Activated CD8-positive, alpha-beta memory T cell treated with anti-CD3 and anti-CD28 coated beads for 24 hours (primary cell): ENCODE measurements around the gene PLEKHH1.
A peak's percentile ranks its signal among the peaks of the same experiment; 100 is the strongest.
"Not testable (repeated sequence)": the region's sequence is repeated elsewhere in the genome, so short reads cannot be mapped to it uniquely, and the experiment has no call there.

ENCODE experiments used
- DNase-seq: peaks from one replicate; pipeline ENCODE4 v3.0.0-alpha.2; 2020

The PLEKHH1 gene

DNA sequence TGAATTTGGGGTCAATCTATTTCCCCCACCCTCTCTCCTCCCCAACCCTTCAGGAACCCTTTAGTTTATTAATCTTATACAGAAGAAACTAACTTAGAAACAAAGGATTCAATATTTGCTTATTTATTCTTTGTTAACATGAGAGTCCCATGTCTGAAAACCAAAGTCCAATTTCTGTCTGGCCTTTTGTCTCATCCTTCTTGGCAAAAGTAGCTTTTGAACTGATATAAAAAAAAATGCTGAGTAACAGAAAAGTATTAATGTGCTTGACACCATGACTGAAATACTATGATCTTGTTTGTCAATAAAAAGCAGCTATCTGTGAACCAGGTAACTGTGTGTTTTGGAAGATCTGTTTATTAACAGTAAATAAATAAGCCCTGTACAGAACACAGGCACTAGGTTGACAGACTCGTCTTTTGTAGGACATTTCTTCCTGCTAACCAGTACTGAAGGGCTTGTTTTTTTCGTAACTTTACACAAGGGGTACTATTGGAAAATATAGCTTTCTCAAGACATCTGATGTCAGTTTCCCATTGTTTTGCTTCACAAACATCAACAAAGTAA lies 56.2 kb downstream of the PLEKHH1 start:
- DNase-seq = no peak

DNA sequence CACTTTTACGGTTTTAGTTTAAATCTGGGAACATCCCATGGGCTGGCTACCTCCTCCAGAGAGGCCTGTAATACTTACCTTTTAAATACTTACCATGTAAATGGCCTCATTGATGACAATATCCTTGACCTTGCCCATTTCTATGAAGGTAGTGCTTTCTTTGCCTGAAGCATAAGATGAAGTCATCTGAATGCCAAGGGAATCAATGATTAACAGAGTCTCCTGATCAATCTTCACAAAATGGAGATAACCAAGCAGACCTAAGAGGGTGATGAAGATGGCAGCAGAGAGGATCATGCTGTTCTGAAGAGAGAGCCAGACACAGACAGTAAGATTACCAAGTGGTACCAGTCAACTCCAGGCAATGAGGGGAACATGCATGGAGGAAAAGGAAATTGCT lies 60.6 kb downstream of the PLEKHH1 start:
- not testable (repeated sequence) for DNase-seq

DNA sequence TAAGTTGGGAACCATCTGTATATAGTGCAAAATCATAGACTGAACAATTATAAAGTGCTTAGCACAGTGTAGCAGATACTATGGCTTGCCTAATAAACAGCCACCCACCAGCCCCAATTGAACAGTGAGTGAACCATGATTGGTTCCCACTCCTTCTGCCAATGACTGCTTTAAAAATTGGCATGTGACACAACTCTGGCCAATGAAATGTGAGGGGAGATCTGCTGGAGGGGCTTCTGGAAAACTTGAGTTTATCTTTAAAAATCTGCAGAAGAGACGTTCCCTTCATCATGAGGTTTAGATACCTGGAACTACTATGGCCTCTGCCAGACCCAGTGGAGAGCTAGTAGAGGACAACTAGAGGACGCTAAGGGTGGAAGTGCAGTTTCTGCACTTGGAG lies 62.3 kb downstream of the PLEKHH1 start:
- DNase-seq = no peak

DNA sequence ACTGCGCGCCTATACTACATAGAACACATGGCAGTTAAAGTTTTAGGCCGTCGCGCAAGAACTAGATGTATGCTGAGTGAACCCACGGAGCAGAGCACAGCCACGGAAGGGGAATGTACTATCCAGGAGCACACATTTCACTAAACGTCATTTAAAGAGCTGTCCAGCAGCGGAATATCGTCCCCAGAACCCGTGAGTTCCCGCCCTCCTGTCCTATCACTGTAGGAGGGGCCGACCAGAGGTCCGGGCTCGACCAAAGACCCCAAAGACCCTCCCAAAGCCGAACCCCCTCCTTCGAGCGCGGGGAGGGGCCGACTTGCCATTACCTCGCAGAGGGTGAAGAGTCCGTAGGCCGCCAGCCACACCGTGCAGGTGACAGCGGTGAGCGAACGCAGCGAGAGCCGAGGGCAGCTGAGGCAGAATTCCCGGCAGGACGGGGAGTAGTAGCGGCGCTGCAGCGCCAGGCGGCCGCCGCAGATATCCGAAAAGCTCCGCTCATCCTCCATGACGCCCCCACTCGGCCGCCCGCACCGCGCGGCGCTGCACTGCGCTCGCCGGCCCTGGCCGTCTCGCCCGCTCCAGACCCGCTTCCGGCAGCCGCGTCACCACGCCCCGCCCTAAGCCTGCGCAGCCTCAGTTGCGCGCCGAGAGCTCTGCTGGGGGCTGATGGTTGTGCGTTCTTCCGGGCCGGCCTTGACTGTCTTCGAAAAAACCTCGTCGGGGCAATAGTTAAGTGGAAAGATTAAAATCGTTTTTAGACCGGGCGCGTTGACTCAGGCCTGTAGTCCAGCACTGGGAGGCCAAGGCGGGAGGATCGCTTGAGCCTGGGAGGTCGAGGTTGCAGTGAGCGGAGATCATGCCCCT lies 66.8 kb downstream of the PLEKHH1 start, which contains the start of gene PIGH:
PIGH (minus strand) TSS at position 571 of the 864 bp plus-strand sequence; CDS start at position 506, 65 bp downstream.
- DNase-seq = peak; percentile 99

DNA sequence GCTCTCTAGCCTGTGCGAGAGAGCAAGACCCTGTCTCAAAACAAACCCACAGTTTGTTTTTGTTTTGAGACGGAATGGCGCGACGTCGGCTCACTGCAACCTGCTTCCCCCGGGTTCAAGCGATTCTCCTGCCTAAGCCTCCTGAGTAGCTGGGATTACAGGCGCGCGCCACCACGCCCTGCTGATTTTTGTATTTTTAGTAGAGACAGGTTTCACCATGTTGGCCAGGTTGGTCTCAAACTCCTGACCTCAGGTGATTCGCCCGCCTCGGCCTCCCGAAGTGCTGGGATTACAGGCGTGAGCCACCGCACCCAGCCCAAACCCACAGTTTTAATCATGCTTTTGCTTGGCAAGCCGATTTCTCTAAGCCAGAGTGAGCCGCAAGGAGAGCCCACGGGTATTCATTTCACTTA lies 67.5 kb downstream of the PLEKHH1 start:
- DNase-seq = not testable (repeated sequence)

DNA sequence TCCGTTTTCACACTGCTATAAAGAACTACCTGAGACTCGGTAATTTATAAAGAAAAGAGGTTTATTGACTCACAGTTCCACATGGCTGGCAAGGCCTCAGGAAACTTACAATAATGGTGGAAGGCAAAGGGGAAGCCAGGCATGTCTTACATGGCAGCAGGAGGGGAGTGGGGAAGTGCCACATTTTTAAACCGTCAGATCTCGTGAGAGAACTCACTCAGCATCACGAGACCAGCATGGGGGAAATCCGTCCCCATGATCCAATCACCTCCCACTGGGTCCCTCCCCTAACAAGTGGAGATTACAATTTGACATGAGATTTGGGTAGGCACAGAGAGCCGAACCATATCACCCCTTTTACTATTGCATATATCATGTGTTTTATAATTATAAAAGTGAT lies 69.0 kb downstream of the PLEKHH1 start:
- DNase-seq = no peak

DNA sequence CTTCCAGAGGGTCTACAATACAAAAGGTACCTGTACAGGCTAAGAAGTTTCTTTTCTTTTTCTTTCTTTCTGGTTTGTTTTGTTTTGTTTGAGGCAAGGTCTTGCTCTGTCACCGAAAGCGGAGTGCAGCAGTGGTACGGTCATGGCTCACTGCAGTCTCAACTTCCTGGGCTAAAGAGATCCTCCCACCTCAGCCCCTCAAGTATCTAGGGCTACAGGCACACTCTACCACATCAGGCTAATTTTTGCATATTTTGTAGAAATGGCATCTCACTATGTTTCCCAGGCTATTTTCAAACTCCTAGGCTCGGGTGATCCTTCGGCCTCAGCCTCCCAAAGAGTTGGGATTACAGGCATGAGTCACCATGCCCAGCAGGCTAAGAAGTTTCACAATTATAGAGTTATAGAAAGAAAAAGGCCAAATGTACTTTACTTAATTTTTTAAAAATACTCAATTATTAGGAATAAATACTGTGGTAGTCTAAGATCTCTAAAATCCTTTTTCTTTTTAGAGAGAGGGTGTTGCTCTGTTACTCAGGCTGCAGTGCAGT lies 70.0 kb downstream of the PLEKHH1 start:
- DNase-seq = no peak

DNA sequence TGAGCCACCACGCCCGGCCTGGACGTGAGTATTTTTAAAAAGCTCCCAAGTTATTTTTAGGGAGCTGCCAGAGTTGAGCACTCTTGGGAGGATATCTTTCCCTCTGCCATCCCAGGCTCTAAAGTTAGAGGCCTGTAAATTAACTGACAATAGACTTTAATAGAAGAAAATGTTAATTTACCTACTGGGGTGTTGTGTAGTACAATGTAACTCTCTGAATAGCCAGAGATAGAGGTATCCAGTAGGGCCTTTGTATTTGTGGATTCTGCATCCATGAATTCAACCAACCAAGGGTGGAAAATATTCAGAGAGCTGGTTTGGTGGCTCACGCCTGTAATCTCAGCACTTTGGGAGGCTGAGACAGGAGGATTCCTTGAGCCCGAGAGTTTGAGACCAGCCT lies 74.6 kb downstream of the PLEKHH1 start:
- no peak for DNase-seq

DNA sequence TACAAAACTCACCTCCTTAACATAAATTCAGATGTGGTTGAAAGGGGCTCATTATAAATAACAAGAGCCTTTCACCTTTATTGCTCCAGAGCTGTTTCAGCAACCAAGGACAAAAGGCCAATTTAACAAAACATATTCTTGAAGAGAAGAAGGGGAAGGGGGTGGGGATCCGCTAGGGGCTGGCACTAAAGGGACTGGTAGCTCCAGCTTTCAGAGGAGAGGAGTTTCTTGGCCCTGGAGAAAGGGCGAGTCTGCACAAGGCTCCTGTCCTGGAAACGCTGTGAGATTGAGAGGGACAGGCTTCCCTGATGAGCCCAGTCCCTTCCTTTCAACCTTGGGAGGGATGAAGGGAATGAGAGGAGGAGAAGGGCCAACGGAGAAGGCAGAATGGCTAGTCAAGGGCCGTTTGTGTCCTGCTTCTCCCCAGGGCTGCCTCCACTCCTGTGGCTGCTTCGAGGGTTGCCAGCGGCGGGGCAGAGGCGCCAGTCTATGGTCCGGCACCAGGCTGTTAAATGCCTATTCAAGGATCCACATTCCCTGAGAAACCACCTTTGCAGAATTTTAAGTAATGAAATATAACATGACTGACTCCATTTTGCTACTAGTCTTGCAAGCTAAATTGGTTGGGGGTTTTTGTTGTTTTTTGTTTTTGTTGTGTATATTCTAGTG lies 76.7 kb downstream of the PLEKHH1 start:
- no peak for DNase-seq

DNA sequence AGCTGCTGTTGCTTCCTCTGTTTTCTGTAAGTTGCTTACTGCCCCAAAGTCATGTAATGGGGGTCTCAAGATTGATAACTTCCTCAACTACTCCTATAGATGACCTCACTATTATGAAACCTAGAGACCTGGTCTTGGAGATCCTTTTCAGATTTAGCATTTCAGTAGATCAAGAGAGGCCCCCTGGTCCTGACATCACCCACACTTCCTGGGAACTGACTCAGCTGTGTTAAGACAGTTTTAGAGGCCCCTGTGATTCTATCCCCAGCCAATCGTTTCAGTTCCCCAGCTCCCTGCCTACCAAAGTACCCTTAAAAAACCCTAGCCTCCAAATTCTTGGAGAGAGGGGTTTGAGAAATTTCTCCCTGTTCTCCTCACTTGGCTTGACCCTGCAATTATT lies 77.4 kb downstream of the PLEKHH1 start:
- no peak for DNase-seq

DNA sequence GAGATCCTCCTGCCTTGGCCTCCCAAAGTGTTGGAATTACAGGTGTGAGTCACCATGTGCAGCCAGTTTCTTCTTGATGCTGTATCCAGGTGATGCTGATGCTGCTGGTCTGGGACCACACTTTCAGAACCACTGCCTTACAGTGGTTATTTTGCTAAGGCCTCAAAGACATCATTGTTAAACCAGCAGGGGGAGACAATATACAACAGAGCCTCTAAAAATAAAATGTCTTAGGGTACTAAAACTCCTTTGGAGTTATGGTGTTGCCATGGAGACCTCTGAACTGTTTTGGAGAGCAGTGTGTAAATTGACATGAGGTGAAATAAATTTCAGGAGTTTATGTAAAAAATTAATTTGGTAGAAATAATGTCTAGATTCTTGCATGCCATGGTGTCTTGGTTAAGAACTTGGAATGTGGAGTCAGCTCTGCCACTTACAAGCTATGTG lies 85.5 kb downstream of the PLEKHH1 start:
- no peak for DNase-seq

DNA sequence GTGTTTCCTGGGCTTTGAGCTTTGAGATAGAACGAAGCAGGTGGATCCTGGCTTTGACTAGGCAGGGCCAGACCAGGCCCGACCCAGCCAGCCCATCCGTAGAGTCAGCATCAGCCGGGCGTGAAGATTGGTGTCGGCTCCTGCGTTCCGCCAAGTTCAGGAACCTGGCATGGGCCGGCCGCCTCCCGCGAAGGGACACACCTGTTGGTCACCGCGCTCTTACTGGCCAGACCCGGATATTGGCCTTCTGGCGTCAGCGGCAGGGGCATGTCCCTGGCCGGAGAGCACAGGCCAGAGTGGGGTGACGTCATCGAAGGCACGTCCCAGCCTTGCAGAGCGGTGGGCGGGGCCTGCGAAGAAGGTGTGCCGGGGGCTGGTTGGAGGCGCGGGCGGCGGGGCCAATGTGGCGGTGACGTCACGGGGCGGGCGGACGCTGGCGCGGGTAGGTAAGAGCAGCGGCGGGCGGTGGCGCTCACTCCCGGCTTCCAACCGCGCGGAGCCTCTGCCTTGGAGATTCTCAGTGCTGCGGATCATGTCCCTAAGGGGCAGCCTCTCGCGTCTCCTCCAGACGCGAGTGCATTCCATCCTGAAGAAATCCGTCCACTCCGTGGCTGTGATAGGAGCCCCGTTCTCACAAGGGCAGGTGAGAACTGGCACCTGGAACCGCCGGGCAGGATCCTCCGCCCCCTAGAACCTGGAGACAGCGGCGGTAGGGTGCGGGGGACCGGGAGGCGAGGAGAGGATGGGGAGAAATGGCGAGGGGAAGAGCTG lies 86.5 kb downstream of the PLEKHH1 start, which contains the start of gene ARG2:
ARG2 (plus strand) TSS at position 475 of the 771 bp plus-strand sequence; CDS start at position 533, 58 bp downstream.
- peak; percentile 98 for DNase-seq

DNA sequence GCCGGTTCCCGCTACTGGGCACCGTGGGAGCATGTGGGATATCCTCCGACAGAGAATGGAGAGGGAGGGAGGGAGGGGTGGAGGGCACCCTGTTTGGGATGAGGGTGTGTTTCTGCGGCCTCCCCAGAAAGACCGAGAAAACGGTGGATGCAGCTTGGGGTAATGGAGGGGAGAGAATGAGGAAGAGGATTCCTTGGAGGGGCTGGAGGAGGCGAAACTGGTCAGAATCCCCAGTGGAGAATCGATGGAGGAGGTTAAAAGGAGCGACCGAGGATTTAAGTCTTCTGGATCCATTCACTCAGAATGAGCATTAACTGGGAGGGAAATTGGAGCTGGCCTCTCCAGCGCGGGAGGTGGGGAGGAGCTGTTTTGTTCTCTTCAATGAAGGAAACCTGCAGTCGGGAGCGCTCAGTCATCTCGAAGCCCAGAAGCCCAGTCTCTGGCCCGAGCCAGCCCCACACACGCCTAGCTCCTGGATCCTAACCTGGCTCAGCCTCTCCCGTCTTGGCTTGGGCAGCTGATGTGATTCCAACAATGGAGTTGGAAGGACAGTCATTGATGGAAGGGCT lies 87.2 kb downstream of the PLEKHH1 start:
- DNase-seq = no peak

DNA sequence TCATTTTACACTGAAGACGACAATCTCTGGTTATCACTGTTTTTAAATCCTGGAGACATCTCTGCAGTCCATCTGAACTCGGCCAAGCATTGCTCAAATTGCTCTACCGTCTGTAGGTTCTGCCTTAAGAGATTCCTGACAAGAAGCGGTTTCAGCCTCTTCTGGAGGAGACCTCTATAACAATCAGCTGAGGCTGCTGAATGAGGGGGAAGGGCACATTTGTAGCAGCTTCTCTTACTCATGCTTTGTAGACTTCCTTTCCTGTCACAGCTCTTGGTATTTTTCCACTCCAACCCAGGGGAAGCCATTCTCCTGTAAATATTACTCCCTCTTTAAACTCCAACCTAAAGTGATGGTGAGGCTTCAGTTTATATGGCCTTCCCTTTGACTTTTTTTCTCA lies 89.6 kb downstream of the PLEKHH1 start:
- DNase-seq = no peak

DNA sequence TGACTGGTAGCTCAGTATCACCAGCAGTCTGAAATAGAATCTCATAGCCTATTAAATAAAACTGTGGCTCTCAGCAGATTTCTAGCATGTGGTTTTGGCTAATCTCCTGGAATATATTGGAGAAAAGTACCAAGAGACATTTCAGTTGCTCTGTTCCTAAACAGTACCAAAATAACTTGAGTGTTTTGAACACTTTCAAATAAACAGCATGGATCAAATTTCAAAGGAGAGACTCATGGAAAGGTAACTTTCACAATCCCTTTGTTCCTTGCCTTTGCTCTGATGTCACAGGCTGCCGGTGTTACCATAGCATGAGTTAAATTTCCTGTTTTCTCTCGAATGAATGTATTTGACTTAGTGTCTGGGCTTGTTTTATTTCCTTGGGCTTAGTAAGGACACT lies 90.0 kb downstream of the PLEKHH1 start:
- DNase-seq = no peak

DNA sequence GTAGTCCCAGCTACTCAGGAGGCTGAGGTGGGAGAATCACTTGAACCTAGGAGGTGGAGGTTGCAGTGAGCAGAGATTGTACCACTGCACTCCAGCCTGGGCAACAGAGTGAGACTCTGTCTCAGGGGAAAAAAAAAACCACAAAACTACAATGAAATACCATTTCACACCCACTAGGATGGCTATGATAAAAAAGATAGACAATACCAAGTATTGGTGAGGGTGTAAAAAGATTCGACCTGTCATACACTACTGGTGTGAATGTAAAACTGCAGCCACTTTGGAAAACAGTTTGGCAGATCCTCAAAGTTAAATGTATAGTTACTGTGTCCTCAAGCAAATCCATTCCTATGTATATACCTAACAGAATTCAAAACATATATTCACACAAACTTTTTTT lies 93.0 kb downstream of the PLEKHH1 start:
- DNase-seq = not testable (repeated sequence)

DNA sequence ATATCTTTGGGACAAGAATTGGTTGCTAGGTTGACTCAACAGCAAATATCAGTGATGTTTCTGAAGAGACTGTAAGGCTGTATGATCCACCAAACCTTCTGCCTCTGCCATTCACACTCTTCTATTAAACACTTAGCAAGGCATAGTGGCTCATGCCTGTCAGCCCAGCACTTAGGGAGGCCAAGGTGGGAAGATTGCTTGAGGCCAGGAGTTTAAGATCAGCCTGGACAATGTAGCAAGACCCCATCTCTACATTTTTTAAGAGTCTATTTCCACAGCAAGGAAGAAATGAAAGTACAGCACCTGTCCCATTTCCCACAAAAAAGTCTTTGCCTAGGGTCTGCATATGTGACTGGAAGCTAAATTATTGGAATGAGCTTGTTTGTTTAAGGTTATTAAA lies 94.4 kb downstream of the PLEKHH1 start:
- no peak for DNase-seq

DNA sequence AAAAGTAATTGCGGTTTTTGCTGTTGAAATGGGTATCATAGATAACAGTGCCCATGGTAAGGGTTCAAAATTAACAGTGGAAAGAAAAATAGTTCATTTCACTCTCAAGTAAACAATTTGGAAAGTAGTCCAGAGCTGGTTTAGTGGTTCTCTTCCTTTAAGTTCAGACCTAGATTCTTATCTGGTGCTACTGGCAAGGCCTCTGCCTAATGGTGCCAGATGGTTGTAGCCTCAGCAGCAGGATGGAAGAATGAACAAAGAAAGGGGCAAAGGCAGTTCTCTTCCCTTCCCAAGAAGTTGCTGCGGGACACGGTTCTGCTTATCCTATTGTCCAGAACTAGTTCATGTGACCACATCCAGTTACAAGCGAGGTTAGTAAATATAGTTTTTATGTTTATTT lies 97.1 kb downstream of the PLEKHH1 start:
- no peak for DNase-seq

DNA sequence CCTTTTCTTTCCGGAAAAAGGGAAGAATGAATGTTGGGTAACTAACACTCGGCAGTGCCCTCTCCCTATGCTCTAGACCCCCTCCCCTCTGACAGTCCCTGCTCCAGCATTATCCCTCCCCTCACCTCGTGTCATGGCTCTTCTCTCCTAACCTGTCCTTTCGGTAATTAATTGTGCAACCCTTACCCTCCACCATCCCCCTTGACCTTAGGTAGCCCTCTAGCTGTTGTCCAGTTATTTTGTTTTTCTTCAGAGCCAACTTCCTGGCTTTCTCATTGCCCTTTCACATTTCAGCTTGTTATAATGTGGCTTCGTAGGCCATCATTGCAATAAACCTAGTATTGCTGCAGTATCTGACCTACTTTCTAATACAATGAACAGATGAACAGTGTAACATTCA lies 97.8 kb downstream of the PLEKHH1 start:
- DNase-seq = no peak

DNA sequence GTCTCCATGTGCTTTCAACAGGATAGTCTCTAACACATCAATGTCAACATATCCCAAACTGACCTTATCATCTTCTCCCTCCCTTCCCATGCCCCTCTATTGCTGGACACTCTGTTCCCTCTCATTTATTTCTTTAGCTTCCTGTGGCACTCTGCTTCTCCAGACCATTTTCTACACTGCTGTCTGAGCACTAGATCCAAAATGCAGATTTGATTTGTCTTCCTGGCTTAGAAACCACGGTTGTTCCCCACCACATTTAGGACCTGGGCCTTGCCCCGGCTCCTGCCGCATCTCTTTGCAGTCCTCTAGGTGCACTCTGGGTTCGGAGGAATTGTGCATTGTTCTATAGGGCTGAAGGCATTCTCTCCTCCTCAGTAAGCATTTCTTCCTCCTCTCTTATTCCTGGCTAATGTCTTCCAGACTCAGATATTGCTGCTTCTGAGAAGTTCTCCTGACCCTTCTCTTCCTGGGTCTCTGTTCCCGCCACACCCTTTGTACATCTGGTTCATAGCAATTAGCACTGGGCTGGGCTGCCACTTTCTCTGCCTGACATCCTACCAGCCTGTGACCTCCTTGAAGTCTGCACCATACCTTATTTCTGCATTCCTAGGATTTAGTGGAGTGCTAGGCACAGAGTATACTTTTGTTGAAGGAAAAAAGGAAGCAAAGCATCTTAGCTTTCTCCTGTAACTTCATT lies 100.5 kb downstream of the PLEKHH1 start:
- no peak for DNase-seq

DNA sequence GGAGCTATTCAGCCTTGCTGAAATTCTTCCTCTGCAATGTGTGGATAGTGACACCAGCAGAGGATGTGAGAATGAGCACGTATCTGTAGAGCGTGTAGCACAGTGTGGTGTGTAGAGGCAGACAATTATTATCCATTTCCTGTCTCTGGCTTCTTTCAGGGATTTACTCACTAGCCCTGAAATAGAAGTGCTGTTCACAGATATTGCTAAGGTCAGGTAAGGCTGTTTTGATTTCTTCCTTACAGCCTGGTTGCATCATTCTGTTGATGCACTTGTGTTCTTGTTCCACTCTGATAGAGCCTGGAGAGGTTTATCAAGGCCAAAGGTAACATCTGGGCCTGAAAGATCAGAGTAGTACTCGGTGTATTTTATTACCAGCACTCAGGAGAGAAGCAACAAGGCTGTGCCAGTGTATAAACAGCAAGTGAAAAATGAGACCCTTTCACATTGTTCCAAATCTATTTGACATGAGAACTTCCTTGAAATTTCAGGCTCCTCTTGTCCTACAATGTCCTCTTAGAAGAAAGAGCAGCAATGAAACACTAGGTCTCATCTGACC lies 103.3 kb downstream of the PLEKHH1 start:
- no peak for DNase-seq
